SHP77 (cell line): ENCODE data around the gene SAPCD2.

ENCODE experiments used
- DNase-seq, 2 experiments: peaks; one replicate each; lab custom pipeline; 2025; lab: John Stamatoyannopoulos, UW

The SAPCD2 gene

GRCh38 chr9:137018761-137019559 is 51.4 kb downstream of the SAPCD2 start:
- no peak for DNase-seq

- DNase-seq, result no peak
These were observed 52.4 kb downstream of the SAPCD2 start for GRCh38 chr9:137017791-137018497.

- DNase-seq, result no peak
These were observed 53.3 kb downstream of the SAPCD2 start for GRCh38 chr9:137017071-137017470.

GRCh38 chr9:137016436-137016835 is 53.9 kb downstream of the SAPCD2 start:
- no peak for DNase-seq

GRCh38 chr9:137015976-137016375 is 54.4 kb downstream of the SAPCD2 start:
- no peak for DNase-seq

- no peak for DNase-seq
These were observed 54.8 kb downstream of the SAPCD2 start for GRCh38 chr9:137015540-137015930.

- no peak for DNase-seq
These were observed 55.4 kb downstream of the SAPCD2 start for GRCh38 chr9:137014776-137015539.

GRCh38 chr9:137014166-137014565 is 56.2 kb downstream of the SAPCD2 start:
- DNase-seq, result no peak

- no peak for DNase-seq
These were observed 56.8 kb downstream of the SAPCD2 start for GRCh38 chr9:137013571-137013940.

- DNase-seq, result no peak
These were observed 57.4 kb downstream of the SAPCD2 start for GRCh38 chr9:137012694-137013570.
